ENCODE data around the gene FIZ1. TPM values are rescaled to one million over a fixed set of nuclear protein-coding genes. Genes with fewer than 3 reads are reported as not detected.

FIZ1 gene
- polyA plus RNA-seq, 5 donors = 16.3 to 24.9 (median 19.1) TPM

DNA sequence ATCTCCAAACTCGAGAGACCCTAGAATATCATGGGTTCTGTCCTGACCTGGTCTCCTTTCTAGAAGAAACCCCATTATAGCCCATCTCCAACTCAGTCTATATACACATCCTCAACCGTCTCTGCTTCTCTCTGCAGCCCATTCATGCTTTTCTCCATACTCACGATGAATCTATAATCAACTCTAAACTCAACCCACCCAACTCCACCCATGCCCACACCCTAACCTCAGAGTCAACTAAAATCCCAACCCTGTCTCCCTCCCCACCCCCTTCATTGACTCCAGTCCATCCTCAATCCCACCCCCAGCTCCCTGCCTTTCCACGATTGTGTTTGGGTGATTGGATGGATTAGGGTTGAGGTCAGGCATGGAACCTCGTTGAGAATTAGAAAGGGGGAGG, 55.8 kb downstream of the FIZ1 start:
- no peak for DNase-seq

DNA sequence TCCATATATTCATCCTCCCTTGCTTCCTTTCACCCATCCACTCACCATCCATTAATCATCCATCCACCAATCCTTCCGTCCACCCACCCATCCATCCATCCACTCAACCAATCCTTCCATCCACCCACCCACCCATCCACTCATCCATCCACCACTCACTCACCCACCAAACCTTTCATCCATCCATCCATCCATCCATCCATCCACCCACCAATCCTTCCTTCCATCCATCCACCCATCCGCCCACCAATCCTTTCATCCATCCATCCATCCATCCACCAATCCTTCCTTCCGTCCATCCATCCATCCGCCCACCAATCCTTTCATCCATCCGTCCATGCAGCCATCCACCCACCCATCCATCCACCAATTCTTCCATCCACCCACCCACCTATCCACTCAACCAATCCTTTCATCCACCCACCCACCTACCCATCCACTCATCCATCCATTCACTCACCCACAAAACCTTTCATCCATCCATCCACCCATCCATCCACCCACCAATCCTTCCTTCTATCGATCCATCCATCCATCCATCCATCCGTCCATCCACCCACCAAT, 56.9 kb downstream of the FIZ1 start:
- DNase-seq = no peak

Other genes starting within 250 kb of the FIZ1 start
- 1 to 10 TPM in 1 of 5 donors, under 1 TPM in 4; 0.14 to 1.4 (median 0.35) TPM for gene COX6B2, start 244.8 kb downstream of the FIZ1 start, polyA plus RNA-seq (ENCODE audit: insufficient read depth in 1 of 5, insufficient read length in 5 of 5, low replicate concordance in 1 of 5)
- under 1 TPM in 2 of 5 donors, not detected in 3; 0.04 to 0.06 TPM for gene GARIN5B, start 236.3 kb downstream of the FIZ1 start, polyA plus RNA-seq (ENCODE audit: insufficient read depth in 1 of 5, insufficient read length in 5 of 5, low replicate concordance in 1 of 5)
- gene IL11, start 229.1 kb downstream of the FIZ1 start, polyA plus RNA-seq (ENCODE audit: insufficient read depth in 1 of 5, insufficient read length in 5 of 5, low replicate concordance in 1 of 5) = under 1 TPM; 0.26 to 0.76 (median 0.49) TPM
- gene TMEM190, start 222.7 kb downstream of the FIZ1 start, polyA plus RNA-seq (ENCODE audit: insufficient read depth in 1 of 5, insufficient read length in 5 of 5, low replicate concordance in 1 of 5) = 10 to 100 TPM in 2 of 5 donors, 1 to 10 TPM in 2, under 1 TPM in 1; 0.93 to 13.6 (median 6.6) TPM
- 1 to 10 TPM in 2 of 5 donors, under 1 TPM in 3; 0.23 to 2.3 (median 0.77) TPM for gene TMEM238, start 215.2 kb downstream of the FIZ1 start, polyA plus RNA-seq (ENCODE audit: insufficient read depth in 1 of 5, insufficient read length in 5 of 5, low replicate concordance in 1 of 5)
- gene RPL28, start 213.6 kb downstream of the FIZ1 start, polyA plus RNA-seq (ENCODE audit: insufficient read depth in 1 of 5, insufficient read length in 5 of 5, low replicate concordance in 1 of 5) = 1,000 to 10,000 TPM in 4 of 5 donors, 100 to 1,000 TPM in 1; 947 to 1,993 (median 1,238) TPM
- 10 to 100 TPM; 32.8 to 53.3 (median 35.3) TPM for gene UBE2S, start 191.7 kb downstream of the FIZ1 start, polyA plus RNA-seq (ENCODE audit: insufficient read depth in 1 of 5, insufficient read length in 5 of 5, low replicate concordance in 1 of 5)
- gene SHISA7, start 156.2 kb downstream of the FIZ1 start, polyA plus RNA-seq (ENCODE audit: insufficient read depth in 1 of 5, insufficient read length in 5 of 5, low replicate concordance in 1 of 5) = under 1 TPM; 0.16 to 0.23 (median 0.18) TPM
- gene ISOC2, start 137.9 kb downstream of the FIZ1 start, polyA plus RNA-seq (ENCODE audit: insufficient read depth in 1 of 5, insufficient read length in 5 of 5, low replicate concordance in 1 of 5) = 10 to 100 TPM; 21.5 to 53.9 (median 25.7) TPM
- not detected for gene C19orf85, start 134.8 kb downstream of the FIZ1 start, polyA plus RNA-seq (ENCODE audit: insufficient read depth in 1 of 5, insufficient read length in 5 of 5, low replicate concordance in 1 of 5)
- 1 to 10 TPM; 2.0 to 7.0 (median 2.2) TPM for gene ZNF628, start 122.9 kb downstream of the FIZ1 start, polyA plus RNA-seq (ENCODE audit: insufficient read depth in 1 of 5, insufficient read length in 5 of 5, low replicate concordance in 1 of 5)
- 10 to 100 TPM; 28.6 to 60.8 (median 42.3) TPM for gene NAT14, start 114.3 kb downstream of the FIZ1 start, polyA plus RNA-seq (ENCODE audit: insufficient read depth in 1 of 5, insufficient read length in 5 of 5, low replicate concordance in 1 of 5)
- gene SSC5D, start 111.1 kb downstream of the FIZ1 start, polyA plus RNA-seq (ENCODE audit: insufficient read depth in 1 of 5, insufficient read length in 5 of 5, low replicate concordance in 1 of 5) = 10 to 100 TPM in 1 of 5 donors, 1 to 10 TPM in 4; 3.1 to 15.6 (median 8.8) TPM
- under 1 TPM in 1 of 5 donors, not detected in 4; 0.41 TPM for gene SBK2, start 62.4 kb downstream of the FIZ1 start, polyA plus RNA-seq (ENCODE audit: insufficient read depth in 1 of 5, insufficient read length in 5 of 5, low replicate concordance in 1 of 5)
- gene SBK3, start 54.0 kb downstream of the FIZ1 start, polyA plus RNA-seq (ENCODE audit: insufficient read depth in 1 of 5, insufficient read length in 5 of 5, low replicate concordance in 1 of 5) = 1 to 10 TPM in 1 of 5 donors, under 1 TPM in 4; 0.55 to 1.2 (median 0.73) TPM
- gene ZNF579, start 18.7 kb downstream of the FIZ1 start, polyA plus RNA-seq (ENCODE audit: insufficient read depth in 1 of 5, insufficient read length in 5 of 5, low replicate concordance in 1 of 5) = 10 to 100 TPM in 4 of 5 donors, 1 to 10 TPM in 1; 10.0 to 20.2 (median 13.7) TPM
- 10 to 100 TPM in 1 of 5 donors, 1 to 10 TPM in 4; 6.0 to 11.8 (median 6.1) TPM for gene ZNF524, start 771 bp upstream of the FIZ1 start, polyA plus RNA-seq (ENCODE audit: insufficient read depth in 1 of 5, insufficient read length in 5 of 5, low replicate concordance in 1 of 5)
- gene ZNF865, start 6.1 kb upstream of the FIZ1 start, polyA plus RNA-seq (ENCODE audit: insufficient read depth in 1 of 5, insufficient read length in 5 of 5, low replicate concordance in 1 of 5) = 10 to 100 TPM in 1 of 5 donors, 1 to 10 TPM in 4; 5.3 to 15.5 (median 7.9) TPM
- 10 to 100 TPM in 1 of 5 donors, 1 to 10 TPM in 4; 7.8 to 11.6 (median 8.8) TPM for gene ZNF784, start 25.0 kb upstream of the FIZ1 start, polyA plus RNA-seq (ENCODE audit: insufficient read depth in 1 of 5, insufficient read length in 5 of 5, low replicate concordance in 1 of 5)
- 10 to 100 TPM; 32.1 to 56.3 (median 38.3) TPM for gene ZNF580, start 41.5 kb upstream of the FIZ1 start, polyA plus RNA-seq (ENCODE audit: insufficient read depth in 1 of 5, insufficient read length in 5 of 5, low replicate concordance in 1 of 5)
- 10 to 100 TPM; 23.0 to 36.0 (median 29.5) TPM for gene ZNF581, start 44.1 kb upstream of the FIZ1 start, polyA plus RNA-seq (ENCODE audit: insufficient read depth in 1 of 5, insufficient read length in 5 of 5, low replicate concordance in 1 of 5)
- gene CCDC106, start 48.7 kb upstream of the FIZ1 start, polyA plus RNA-seq (ENCODE audit: insufficient read depth in 1 of 5, insufficient read length in 5 of 5, low replicate concordance in 1 of 5) = 10 to 100 TPM; 11.2 to 19.3 (median 13.7) TPM
- 100 to 1,000 TPM; 137 to 222 (median 182) TPM for gene U2AF2, start 55.5 kb upstream of the FIZ1 start, polyA plus RNA-seq (ENCODE audit: insufficient read depth in 1 of 5, insufficient read length in 5 of 5, low replicate concordance in 1 of 5)
- gene EPN1, start 75.7 kb upstream of the FIZ1 start, polyA plus RNA-seq (ENCODE audit: insufficient read depth in 1 of 5, insufficient read length in 5 of 5, low replicate concordance in 1 of 5) = 100 to 1,000 TPM in 1 of 5 donors, 10 to 100 TPM in 4; 57.6 to 140 (median 75.7) TPM
- under 1 TPM in 1 of 5 donors, not detected in 4; 0.06 TPM for gene NLRP9, start 138.9 kb upstream of the FIZ1 start, polyA plus RNA-seq (ENCODE audit: insufficient read depth in 1 of 5, insufficient read length in 5 of 5, low replicate concordance in 1 of 5)
- gene RFPL4A, start 159.6 kb upstream of the FIZ1 start, polyA plus RNA-seq (ENCODE audit: insufficient read depth in 1 of 5, insufficient read length in 5 of 5, low replicate concordance in 1 of 5) = under 1 TPM in 1 of 5 donors, not detected in 4; 0.14 TPM
- gene RFPL4AL1, start 169.6 kb upstream of the FIZ1 start, polyA plus RNA-seq (ENCODE audit: insufficient read depth in 1 of 5, insufficient read length in 5 of 5, low replicate concordance in 1 of 5) = not detected
- gene NLRP11, start 232.5 kb upstream of the FIZ1 start, polyA plus RNA-seq (ENCODE audit: insufficient read depth in 1 of 5, insufficient read length in 5 of 5, low replicate concordance in 1 of 5) = under 1 TPM in 2 of 5 donors, not detected in 3; 0.04 to 0.12 TPM
- not detected for gene NLRP4, start 237.0 kb upstream of the FIZ1 start, polyA plus RNA-seq (ENCODE audit: insufficient read depth in 1 of 5, insufficient read length in 5 of 5, low replicate concordance in 1 of 5)